WTC11 (cell line): ENCODE results near the gene FHOD3. TPM values are rescaled to one million over a fixed set of nuclear protein-coding genes. Genes with fewer than 3 reads are reported as not detected.

Experiments
- ATAC-seq: fragments of 200-7000 bp; cut with Tn5 transposase; 2 replicates; pipeline ENCODE4 v1.10.0; 2021; ENCODE audit warnings: mild to moderate bottlenecking, moderate library complexity
- CTCF ChIA-PET: fragments of 300-600 bp; sonication (Branson Sonifier 250); formaldehyde crosslinking; loops from one replicate; lab custom pipeline; 2021; ENCODE audit warnings: antibody characterized with exemption; lab: Charles Lee
- POLR2A ChIA-PET: fragments of 350-600 bp; sonication (Branson Sonifier 250); formaldehyde crosslinking; loops from one replicate; lab custom pipeline; 2021; ENCODE audit warnings: antibody characterized with exemption; lab: Charles Lee
- DNase-seq: peaks from one replicate; pipeline ENCODE4 v3.0.0; 2021; ENCODE audit warnings: low spot score
- H3K27ac Mint-ChIP-seq: 2 replicates; pipeline ENCODE4 v1.8.0; 2021; ENCODE audit warnings: mixed read lengths
- H3K27me3 Mint-ChIP-seq: 2 replicates; pipeline ENCODE4 v1.8.0; 2021; ENCODE audit warnings: low read depth, mild to moderate bottlenecking, moderate library complexity, mixed read lengths
- H3K36me3 Mint-ChIP-seq: 2 replicates; pipeline ENCODE4 v1.8.0; 2021; ENCODE audit warnings: mixed read lengths
- H3K4me1 Mint-ChIP-seq: 2 replicates; pipeline ENCODE4 v1.8.0; 2022; ENCODE audit warnings: mixed read lengths
- H3K4me3 Mint-ChIP-seq: 2 replicates; pipeline ENCODE4 v1.8.0; 2021; ENCODE audit warnings: mild to moderate bottlenecking, moderate library complexity, mixed read lengths
- H3K9me3 Mint-ChIP-seq: 2 replicates; pipeline ENCODE4 v1.8.0; 2021; ENCODE audit warnings: mixed read lengths
- AFF4 ChIP-seq: sonication (generic); formaldehyde crosslinking; IDR thresholded peaks from 2 replicates; pipeline ENCODE4 v1.8.1; 2023; ENCODE audit warnings: mild to moderate bottlenecking, missing genetic modification reagents, borderline replicate concordance
- ATF3 ChIP-seq: sonication (generic); formaldehyde crosslinking; conservative IDR thresholded peaks from 2 replicates; pipeline ENCODE4 v1.8.1; 2022; ENCODE audit warnings: mild to moderate bottlenecking, missing genetic modification reagents
- ELF4 ChIP-seq: sonication (generic); formaldehyde crosslinking; IDR thresholded peaks from 2 replicates; pipeline ENCODE4 v1.8.1; 2022; ENCODE audit warnings: low read depth, mild to moderate bottlenecking, moderate library complexity, missing genetic modification reagents
- ETV6 ChIP-seq: sonication (generic); formaldehyde crosslinking; IDR thresholded peaks from 2 replicates; pipeline ENCODE4 v1.8.1; 2022; ENCODE audit warnings: mild to moderate bottlenecking, missing genetic modification reagents
- GTF2I ChIP-seq: fragments of 250-450 bp; sonication (Bioruptor Pico); conservative IDR thresholded peaks from 2 replicates; pipeline ENCODE4 v1.4.0; 2021; ENCODE audit warnings: mild to moderate bottlenecking
- IRF2 ChIP-seq: sonication (generic); formaldehyde crosslinking; IDR thresholded peaks from 2 replicates; pipeline ENCODE4 v1.8.0; 2022; ENCODE audit warnings: low read depth, missing genetic modification reagents, borderline replicate concordance
- JAZF1 ChIP-seq: fragments of 250-450 bp; sonication (Bioruptor Pico); IDR thresholded peaks from 2 replicates; pipeline ENCODE4 v1.9.0; 2021; ENCODE audit warnings: moderate library complexity, mild to moderate bottlenecking, inconsistent platforms
- MLX ChIP-seq: sonication (generic); formaldehyde crosslinking; IDR thresholded peaks from 2 replicates; pipeline ENCODE4 v1.8.1; 2023; ENCODE audit warnings: mild to moderate bottlenecking, missing genetic modification reagents, moderate library complexity
- NR1H2 ChIP-seq: sonication (generic); formaldehyde crosslinking; IDR thresholded peaks from 2 replicates; pipeline ENCODE4 v1.9.0; 2021; ENCODE audit warnings: mild to moderate bottlenecking, moderate library complexity, missing genetic modification reagents
- OVOL2 ChIP-seq: fragments of 250-450 bp; sonication (Bioruptor Pico); IDR thresholded peaks from 2 replicates; pipeline ENCODE4 v1.9.0; 2021; ENCODE audit warnings: mild to moderate bottlenecking, borderline replicate concordance
- PREB ChIP-seq: sonication (generic); formaldehyde crosslinking; IDR thresholded peaks from 2 replicates; pipeline ENCODE4 v1.8.1; 2022; ENCODE audit warnings: mild to moderate bottlenecking, missing genetic modification reagents, moderate library complexity, borderline replicate concordance
- TP53 ChIP-seq: sonication (generic); formaldehyde crosslinking; IDR thresholded peaks from 2 replicates; pipeline ENCODE4 v1.8.1; 2023; ENCODE audit warnings: mild to moderate bottlenecking, missing genetic modification reagents
- ZBTB21 ChIP-seq: sonication (generic); formaldehyde crosslinking; IDR thresholded peaks from 2 replicates; pipeline ENCODE4 v1.8.1; 2023; ENCODE audit warnings: mild to moderate bottlenecking, missing genetic modification reagents, borderline replicate concordance
- ZNF219 ChIP-seq: sonication (generic); formaldehyde crosslinking; IDR thresholded peaks from 2 replicates; pipeline ENCODE4 v1.8.0; 2023; ENCODE audit warnings: missing genetic modification reagents, mild to moderate bottlenecking, borderline replicate concordance
- ZNF232 ChIP-seq: sonication (generic); formaldehyde crosslinking; IDR thresholded peaks from 2 replicates; pipeline ENCODE4 v1.8.0; 2022; ENCODE audit warnings: mild to moderate bottlenecking, missing genetic modification reagents
- ZNF425 ChIP-seq: fragments of 250-450 bp; sonication (Bioruptor Pico); conservative IDR thresholded peaks from 2 replicates; pipeline ENCODE4 v1.9.0; 2021; ENCODE audit warnings: mild to moderate bottlenecking
- ZNF532 ChIP-seq: fragments of 250-450 bp; sonication (Bioruptor Pico); IDR thresholded peaks from 2 replicates; pipeline ENCODE4 v1.9.0; 2021; ENCODE audit warnings: mild to moderate bottlenecking, borderline replicate concordance
- ZNF671 ChIP-seq: fragments of 250-450 bp; sonication (Bioruptor Pico); IDR thresholded peaks from 2 replicates; pipeline ENCODE4 v1.8.0; 2021; ENCODE audit warnings: mild to moderate bottlenecking
- total RNA-seq: library from RNA; stranded (reverse); gene quantifications from 3 replicates; pipeline ENCODE4 v1.2.3, GENCODE V29; 2021
- TF ChIP-seq, protein P1 (sequence below): sonication (generic); formaldehyde crosslinking; IDR thresholded peaks from 2 replicates; pipeline ENCODE4 v1.8.0; 2022; ENCODE audit warnings: missing genetic modification reagents

The FHOD3 gene
- total RNA-seq, 1 experiment from 2014 or later = 3.8 TPM

GRCh38 chr18:36629836-36630235 is 332.3 kb downstream of the FHOD3 start:
- Mint-ChIP-seq H3K4me3 (no peak overlapping the region), H3K36me3 (no peaks in the 10 kb centered on the region), H3K9me3 (no peaks in the 10 kb centered on the region), H3K4me1 (peaks cover 13% of the 10 kb centered on the region), H3K27ac (no peak overlapping the region), H3K27me3 (no peaks in the 10 kb centered on the region)
- ATAC-seq (no peak), DNase-seq (no peak)
- TF ChIP-seq ZNF425 (CRISPR knock-in tag) (no peak), AFF4 (no peak), ZNF232 (no peak), GTF2I (CRISPR knock-in tag) (no peak), PREB (no peak), ZNF219 (CRISPR knock-in tag) (no peak), ZNF671 (CRISPR knock-in tag) (no peak), ELF4 (no peak), TP53 (CRISPR knock-in tag) (no peak), NR1H2 (CRISPR knock-in tag) (no peak), ETV6 (CRISPR knock-in tag) (no peak), ZNF532 (CRISPR knock-in tag) (no peak), IRF2 (CRISPR knock-in tag) (no peak), ATF3 (CRISPR knock-in tag) (no peak), MLX (CRISPR knock-in tag) (no peak), JAZF1 (CRISPR knock-in tag) (no peak), ZBTB21 (no peak), OVOL2 (no peak)
- TF ChIP-seq, protein P1, sequence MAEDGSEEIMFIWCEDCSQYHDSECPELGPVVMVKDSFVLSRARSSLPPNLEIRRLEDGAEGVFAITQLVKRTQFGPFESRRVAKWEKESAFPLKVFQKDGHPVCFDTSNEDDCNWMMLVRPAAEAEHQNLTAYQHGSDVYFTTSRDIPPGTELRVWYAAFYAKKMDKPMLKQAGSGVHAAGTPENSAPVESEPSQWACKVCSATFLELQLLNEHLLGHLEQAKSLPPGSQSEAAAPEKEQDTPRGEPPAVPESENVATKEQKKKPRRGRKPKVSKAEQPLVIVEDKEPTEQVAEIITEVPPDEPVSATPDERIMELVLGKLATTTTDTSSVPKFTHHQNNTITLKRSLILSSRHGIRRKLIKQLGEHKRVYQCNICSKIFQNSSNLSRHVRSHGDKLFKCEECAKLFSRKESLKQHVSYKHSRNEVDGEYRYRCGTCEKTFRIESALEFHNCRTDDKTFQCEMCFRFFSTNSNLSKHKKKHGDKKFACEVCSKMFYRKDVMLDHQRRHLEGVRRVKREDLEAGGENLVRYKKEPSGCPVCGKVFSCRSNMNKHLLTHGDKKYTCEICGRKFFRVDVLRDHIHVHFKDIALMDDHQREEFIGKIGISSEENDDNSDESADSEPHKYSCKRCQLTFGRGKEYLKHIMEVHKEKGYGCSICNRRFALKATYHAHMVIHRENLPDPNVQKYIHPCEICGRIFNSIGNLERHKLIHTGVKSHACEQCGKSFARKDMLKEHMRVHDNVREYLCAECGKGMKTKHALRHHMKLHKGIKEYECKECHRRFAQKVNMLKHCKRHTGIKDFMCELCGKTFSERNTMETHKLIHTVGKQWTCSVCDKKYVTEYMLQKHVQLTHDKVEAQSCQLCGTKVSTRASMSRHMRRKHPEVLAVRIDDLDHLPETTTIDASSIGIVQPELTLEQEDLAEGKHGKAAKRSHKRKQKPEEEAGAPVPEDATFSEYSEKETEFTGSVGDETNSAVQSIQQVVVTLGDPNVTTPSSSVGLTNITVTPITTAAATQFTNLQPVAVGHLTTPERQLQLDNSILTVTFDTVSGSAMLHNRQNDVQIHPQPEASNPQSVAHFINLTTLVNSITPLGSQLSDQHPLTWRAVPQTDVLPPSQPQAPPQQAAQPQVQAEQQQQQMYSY (CRISPR knock-in tag) = no peak
- ChIA-PET CTCF (no interaction called here), POLR2A (no interaction called here)
